SK-N-SH (cell line): ENCODE measurements around the gene LHFPL6. TPM values are rescaled to one million over a fixed set of nuclear protein-coding genes. Genes with fewer than 3 reads are reported as not detected.

Experiments
- CTCF ChIA-PET: fragments of 300-600, 350-600 bp; formaldehyde crosslinking; extraction: SDS; loops from one replicate; lab custom pipeline; 2021; lab: Yijun Ruan, JAX
- POLR2A ChIA-PET: fragments of 350-600 bp; sonication (Branson Sonifier 250); formaldehyde crosslinking; extraction: SDS; loops from one replicate; lab custom pipeline; 2020; ENCODE audit warnings: antibody characterized with exemption, inconsistent platforms; lab: Yijun Ruan, JAX
- DNase-seq: peaks from one replicate; pipeline ENCODE4 v3.0.0; 2012
- H2AFZ ChIP-seq: fragments of 200-600 bp; sonication (generic); 2 replicates; pipeline ENCODE4 v1.8.1; 2016; ENCODE audit warnings: antibody characterized with exemption, mild to moderate bottlenecking, low read depth
- H3F3A ChIP-seq: fragments of 200-600 bp; sonication (generic); replicated peaks from 2 replicates; pipeline ENCODE3; 2016; ENCODE audit warnings: antibody characterized with exemption, mild to moderate bottlenecking; ENCODE audit not compliant: insufficient read depth
- H3K27ac ChIP-seq, 2 experiments: fragments of 200-500 bp in 1 of 2; fragments of 200-600 bp in 1 of 2; sonication (Bioruptor generic) in 1 of 2; sonication (generic), shearing (Covaris generic) in 1 of 2; 2 replicates each; pipeline versions ENCODE4 v1.5.1 to v1.6.1; 2014 to 2016; ENCODE audit warnings: low read depth in 2 of 2, inconsistent platforms in 1 of 2, low read length in 1 of 2, mild to moderate bottlenecking in 1 of 2, mixed read lengths in 1 of 2
- H3K27me3 ChIP-seq: fragments of 200-600 bp; sonication (generic), shearing (Covaris generic); 2 replicates; pipeline ENCODE4 v1.6.1; 2016; ENCODE audit warnings: mixed run types; ENCODE audit not compliant: insufficient read depth
- H3K36me3 ChIP-seq, 2 experiments: fragments of 200-500 bp in 1 of 2; fragments of 200-600 bp in 1 of 2; sonication (Bioruptor generic) in 1 of 2; sonication (generic) in 1 of 2; replicated peaks in 1 of 2; 2 replicates each; pipeline versions ENCODE3 to v1.5.1; 2014 to 2016; ENCODE audit warnings: low read length in 1 of 2, mild to moderate bottlenecking in 1 of 2; ENCODE audit not compliant: insufficient read depth in 2 of 2, control insufficient read depth in 1 of 2
- H3K4me1 ChIP-seq, 2 experiments: fragments of 200-500 bp in 1 of 2; fragments of 200-600 bp in 1 of 2; sonication (Bioruptor generic) in 1 of 2; sonication (generic), shearing (Covaris generic) in 1 of 2; 2 replicates each; pipeline versions ENCODE4 v1.5.1 to v1.6.1; 2014 to 2016; ENCODE audit warnings: low read depth in 1 of 2, low read length in 1 of 2, mixed run types in 1 of 2; ENCODE audit not compliant: insufficient read depth in 2 of 2, control insufficient read depth in 1 of 2
- H3K4me2 ChIP-seq: fragments of 200-600 bp; sonication (generic), shearing (Covaris generic); 2 replicates; pipeline ENCODE4 v1.6.1; 2017; ENCODE audit warnings: mixed run types
- H3K4me3 ChIP-seq, 2 experiments: fragments of 200-500 bp in 1 of 2; fragments of 200-600 bp in 1 of 2; sonication (Bioruptor generic) in 1 of 2; sonication (generic), shearing (Covaris generic) in 1 of 2; 2 replicates each; pipeline versions ENCODE4 v1.5.1 to v1.8.1; 2014 to 2016; ENCODE audit warnings: low read depth in 2 of 2, inconsistent platforms in 1 of 2, low read length in 1 of 2, mild to moderate bottlenecking in 1 of 2, mixed read lengths in 1 of 2, moderate library complexity in 1 of 2
- H3K79me2 ChIP-seq: fragments of 200-600 bp; sonication (generic); 2 replicates; pipeline ENCODE4 v1.8.1; 2017; ENCODE audit warnings: mild to moderate bottlenecking; ENCODE audit not compliant: insufficient read depth
- H3K9ac ChIP-seq: fragments of 200-600 bp; sonication (generic); 2 replicates; pipeline ENCODE4 v1.6.1; 2017; ENCODE audit warnings: mixed run types
- H3K9me2 ChIP-seq: fragments of 200-600 bp; sonication (generic); 2 replicates; pipeline ENCODE4 v1.6.1; 2017; ENCODE audit warnings: mixed run types
- H3K9me3 ChIP-seq: fragments of 200-600 bp; sonication (generic); 2 replicates; pipeline ENCODE4 v1.6.1; 2017; ENCODE audit warnings: mixed run types, mild to moderate bottlenecking, moderate library complexity
- H4K20me1 ChIP-seq: fragments of 200-600 bp; sonication (generic); 2 replicates; pipeline ENCODE4 v1.6.1; 2017; ENCODE audit warnings: mild to moderate bottlenecking, mixed run types; ENCODE audit not compliant: insufficient read depth
- ELF1 ChIP-seq: IDR thresholded peaks from 2 replicates; pipeline ENCODE4 v1.4.0; 2012
- EP300 ChIP-seq, 2 experiments: IDR thresholded peaks; 2 replicates each; pipeline versions ENCODE4 v1.4.0 to v1.6.1; 2012; ENCODE audit warnings: borderline replicate concordance in 1 of 2, low read depth in 1 of 2, low read length in 1 of 2
- GABPA ChIP-seq: IDR thresholded peaks from 2 replicates; pipeline ENCODE4 v1.4.0; 2012; ENCODE audit warnings: low read depth, mild to moderate bottlenecking
- JUND ChIP-seq: IDR thresholded peaks from 2 replicates; pipeline ENCODE4 v1.4.0; 2012
- MEF2A ChIP-seq: IDR thresholded peaks from 2 replicates; pipeline ENCODE4 v1.4.0; 2012; ENCODE audit warnings: low read depth, borderline replicate concordance
- MXI1 ChIP-seq: IDR thresholded peaks from 2 replicates; pipeline ENCODE4 v1.6.1; 2012; ENCODE audit warnings: mild to moderate bottlenecking, low read depth, low read length, improper control_type of control experiment
- NFIC ChIP-seq: IDR thresholded peaks from 2 replicates; pipeline ENCODE4 v1.4.0; 2012; ENCODE audit warnings: borderline replicate concordance
- NRF1 ChIP-seq: IDR thresholded peaks from 2 replicates; pipeline ENCODE4 v1.6.1; 2012; ENCODE audit warnings: low read depth, mild to moderate bottlenecking, low read length
- POLR2AphosphoS5 ChIP-seq: IDR thresholded peaks from 2 replicates; pipeline ENCODE4 v1.6.1; 2012; ENCODE audit warnings: low read depth, low read length
- RCOR1 ChIP-seq: fragments of 150-350 bp; IDR thresholded peaks from 2 replicates; pipeline ENCODE4 v1.6.1; 2017; ENCODE audit warnings: antibody characterized with exemption, low read length
- RXRA ChIP-seq: IDR thresholded peaks from 2 replicates; pipeline ENCODE4 v1.4.0; 2012; ENCODE audit warnings: low read depth, mild to moderate bottlenecking, borderline replicate concordance
- SIN3A ChIP-seq: IDR thresholded peaks from 2 replicates; pipeline ENCODE4 v1.6.1; 2012; ENCODE audit warnings: low read depth, mild to moderate bottlenecking, low read length, moderate library complexity, borderline replicate concordance
- TCF12 ChIP-seq: IDR thresholded peaks from 2 replicates; pipeline ENCODE4 v1.4.0; 2012
- TEAD4 ChIP-seq: IDR thresholded peaks from 2 replicates; pipeline ENCODE4 v1.4.0; 2012; ENCODE audit warnings: mild to moderate bottlenecking, borderline replicate concordance; ENCODE audit not compliant: insufficient read depth
- YY1 ChIP-seq: IDR thresholded peaks from 2 replicates; pipeline ENCODE4 v1.4.0; 2012; ENCODE audit warnings: low read depth, mild to moderate bottlenecking
- WGBS: methylation state at CpG from one replicate; pipeline ENCODE4 v1.1.6; 2017; ENCODE audit warnings: low lambda C conversion rate; 5-methylcytosine and 5-hydroxymethylcytosine counted together
- polyA plus RNA-seq, 3 experiments: library from polyadenylated mRNA; depleted of rRNA; stranded (reverse); fragments of >200 nt; gene quantifications; 2 replicates each; pipeline ENCODE4 v1.2.3, GENCODE V29; 2012
- TF ChIP-seq, protein P1 (sequence below): IDR thresholded peaks from 2 replicates; pipeline ENCODE4 v1.6.1; 2012; ENCODE audit warnings: mild to moderate bottlenecking, low read depth, low read length, moderate library complexity
- TF ChIP-seq, protein P2 (sequence below): fragments of 150-350 bp; IDR thresholded peaks from 2 replicates; pipeline ENCODE4 v1.6.1; 2017; ENCODE audit warnings: antibody characterized with exemption, low read length, low read depth, borderline replicate concordance
- TF ChIP-seq, protein P3 (sequence below): IDR thresholded peaks from 2 replicates; pipeline ENCODE4; 2012
- TF ChIP-seq, protein P4 (sequence below): IDR thresholded peaks from 2 replicates; pipeline ENCODE4 v1.4.0; 2012; ENCODE audit warnings: low read depth, borderline replicate concordance

The LHFPL6 gene
- polyA plus RNA-seq, 1 of the 3 experiments (the other 2 are of a cell fraction) = 22.2 TPM

DNA sequence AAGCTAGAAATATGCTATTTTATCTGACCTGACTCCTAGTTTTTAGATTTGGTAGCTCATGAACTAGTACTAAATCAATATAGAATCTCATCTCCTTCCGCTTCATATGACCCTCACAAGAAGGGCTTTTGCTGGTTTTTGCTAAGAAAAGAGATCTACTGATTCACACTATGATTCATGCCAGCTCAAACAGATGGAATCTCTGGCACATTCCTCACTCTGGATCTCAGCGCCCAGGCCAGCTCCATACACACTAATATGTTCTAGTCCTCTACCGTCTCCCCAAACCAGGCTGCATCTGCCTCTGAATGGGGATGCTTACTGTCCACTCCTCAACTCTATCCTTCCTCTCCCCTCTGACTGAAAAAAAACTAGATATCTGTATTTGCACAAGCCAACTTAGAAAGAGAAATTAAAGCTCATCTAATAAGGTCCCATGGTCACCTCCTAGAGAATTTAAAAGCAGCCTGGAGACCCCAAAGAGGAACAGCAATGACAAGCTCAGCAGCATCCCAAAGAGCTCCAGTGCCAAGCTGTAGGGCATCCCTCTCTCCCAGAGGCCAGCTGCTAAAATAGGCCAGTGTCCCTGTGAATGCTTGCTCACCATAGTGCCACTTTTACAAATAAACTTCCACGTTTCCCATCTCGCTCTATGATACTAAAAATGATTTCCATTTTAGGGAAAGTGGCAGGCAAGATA, 74.9 kb downstream of the LHFPL6 start (continued):
- TF ChIP-seq, protein P1, sequence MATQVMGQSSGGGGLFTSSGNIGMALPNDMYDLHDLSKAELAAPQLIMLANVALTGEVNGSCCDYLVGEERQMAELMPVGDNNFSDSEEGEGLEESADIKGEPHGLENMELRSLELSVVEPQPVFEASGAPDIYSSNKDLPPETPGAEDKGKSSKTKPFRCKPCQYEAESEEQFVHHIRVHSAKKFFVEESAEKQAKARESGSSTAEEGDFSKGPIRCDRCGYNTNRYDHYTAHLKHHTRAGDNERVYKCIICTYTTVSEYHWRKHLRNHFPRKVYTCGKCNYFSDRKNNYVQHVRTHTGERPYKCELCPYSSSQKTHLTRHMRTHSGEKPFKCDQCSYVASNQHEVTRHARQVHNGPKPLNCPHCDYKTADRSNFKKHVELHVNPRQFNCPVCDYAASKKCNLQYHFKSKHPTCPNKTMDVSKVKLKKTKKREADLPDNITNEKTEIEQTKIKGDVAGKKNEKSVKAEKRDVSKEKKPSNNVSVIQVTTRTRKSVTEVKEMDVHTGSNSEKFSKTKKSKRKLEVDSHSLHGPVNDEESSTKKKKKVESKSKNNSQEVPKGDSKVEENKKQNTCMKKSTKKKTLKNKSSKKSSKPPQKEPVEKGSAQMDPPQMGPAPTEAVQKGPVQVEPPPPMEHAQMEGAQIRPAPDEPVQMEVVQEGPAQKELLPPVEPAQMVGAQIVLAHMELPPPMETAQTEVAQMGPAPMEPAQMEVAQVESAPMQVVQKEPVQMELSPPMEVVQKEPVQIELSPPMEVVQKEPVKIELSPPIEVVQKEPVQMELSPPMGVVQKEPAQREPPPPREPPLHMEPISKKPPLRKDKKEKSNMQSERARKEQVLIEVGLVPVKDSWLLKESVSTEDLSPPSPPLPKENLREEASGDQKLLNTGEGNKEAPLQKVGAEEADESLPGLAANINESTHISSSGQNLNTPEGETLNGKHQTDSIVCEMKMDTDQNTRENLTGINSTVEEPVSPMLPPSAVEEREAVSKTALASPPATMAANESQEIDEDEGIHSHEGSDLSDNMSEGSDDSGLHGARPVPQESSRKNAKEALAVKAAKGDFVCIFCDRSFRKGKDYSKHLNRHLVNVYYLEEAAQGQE = no peak
- TF ChIP-seq RXRA (peak; percentile 50; the same call in 1 of the 2 replicates), TCF12 (peak; percentile 83), JUND (peak; percentile 96), NFIC (peak; percentile 65), GABPA (no peak), MEF2A (no peak), EP300 (IDR thresholded peaks at IDR 0.05; ENCODE audit: borderline replicate concordance in 1 of 2, low read depth in 1 of 2, low read length in 1 of 2) (peak in 1 of 2 experiments; percentile 74; a peak in 1 of 4 replicates)
- TF ChIP-seq, protein P2, sequence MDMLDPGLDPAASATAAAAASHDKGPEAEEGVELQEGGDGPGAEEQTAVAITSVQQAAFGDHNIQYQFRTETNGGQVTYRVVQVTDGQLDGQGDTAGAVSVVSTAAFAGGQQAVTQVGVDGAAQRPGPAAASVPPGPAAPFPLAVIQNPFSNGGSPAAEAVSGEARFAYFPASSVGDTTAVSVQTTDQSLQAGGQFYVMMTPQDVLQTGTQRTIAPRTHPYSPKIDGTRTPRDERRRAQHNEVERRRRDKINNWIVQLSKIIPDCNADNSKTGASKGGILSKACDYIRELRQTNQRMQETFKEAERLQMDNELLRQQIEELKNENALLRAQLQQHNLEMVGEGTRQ = no peak

DNA sequence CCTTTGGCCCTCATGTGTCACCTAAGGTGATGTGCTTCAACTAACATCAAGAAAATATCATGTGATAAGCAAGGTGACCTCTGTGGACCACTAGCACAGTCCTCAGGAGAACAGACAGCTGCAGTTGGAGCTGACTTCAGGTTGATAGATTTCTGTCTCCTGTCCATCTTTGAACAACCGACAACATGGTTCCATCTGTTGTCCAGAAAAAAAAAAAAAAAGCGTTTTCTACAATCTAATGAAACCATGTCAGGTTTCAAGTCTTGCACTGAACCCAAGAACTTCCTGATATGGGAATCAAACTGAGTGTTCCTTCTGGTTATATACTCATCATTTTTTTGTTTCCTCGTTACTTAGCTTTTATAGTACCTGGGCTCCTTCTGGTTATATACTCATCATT, 75.7 kb downstream of the LHFPL6 start:
- Histone ChIP-seq H3K4me3 (no peak overlapping the region; a peak in 1 of 4 replicates), H3K27ac (peak overlapping the region; percentile 58 to 89; a peak in 3 of 4 replicates), H3K27me3 (no peaks in the 10 kb centered on the region), H2AFZ (0 out of 2 replicates have a peak overlapping the region, but pooled peaks have one; percentile 38), H3K4me2 (peak overlapping the region; percentile 69; the same call in 1 of the 2 replicates), H3K4me1 (peaks cover 0 to 38% of the 10 kb centered on the region in 2 experiments; a peak in 1 of 4 replicates), H4K20me1 (no peaks in the 10 kb centered on the region), H3F3A (peaks cover 17% of the 10 kb centered on the region), H3K9me3 (no peaks in the 10 kb centered on the region), H3K9ac (peak overlapping the region; percentile 5; the same call in 1 of the 2 replicates), H3K9me2 (no peaks in the 10 kb centered on the region), H3K36me3 (no peaks in the 10 kb centered on the region), H3K79me2 (no peaks in the 10 kb centered on the region)
- no peak for DNase-seq
- ChIA-PET CTCF (interaction anchor here (0.6 to 1.4 kb wide), 4 partner anchors 9 to 254 kb away, joined by 3 to 4 read pairs (median 3); no protein-coding TSS in a partner anchor), POLR2A (no interaction called here)
- TF ChIP-seq, protein P3, sequence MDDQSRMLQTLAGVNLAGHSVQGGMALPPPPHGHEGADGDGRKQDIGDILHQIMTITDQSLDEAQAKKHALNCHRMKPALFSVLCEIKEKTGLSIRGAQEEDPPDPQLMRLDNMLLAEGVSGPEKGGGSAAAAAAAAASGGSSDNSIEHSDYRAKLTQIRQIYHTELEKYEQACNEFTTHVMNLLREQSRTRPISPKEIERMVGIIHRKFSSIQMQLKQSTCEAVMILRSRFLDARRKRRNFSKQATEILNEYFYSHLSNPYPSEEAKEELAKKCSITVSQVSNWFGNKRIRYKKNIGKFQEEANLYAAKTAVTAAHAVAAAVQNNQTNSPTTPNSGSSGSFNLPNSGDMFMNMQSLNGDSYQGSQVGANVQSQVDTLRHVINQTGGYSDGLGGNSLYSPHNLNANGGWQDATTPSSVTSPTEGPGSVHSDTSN = no peak
- TF ChIP-seq YY1 (no peak), SIN3A (no peak), RCOR1 (no peak), TEAD4 (no peak), ELF1 (no peak), POLR2AphosphoS5 (no peak), NRF1 (no peak), MXI1 (no peak)
- TF ChIP-seq, protein P4, sequence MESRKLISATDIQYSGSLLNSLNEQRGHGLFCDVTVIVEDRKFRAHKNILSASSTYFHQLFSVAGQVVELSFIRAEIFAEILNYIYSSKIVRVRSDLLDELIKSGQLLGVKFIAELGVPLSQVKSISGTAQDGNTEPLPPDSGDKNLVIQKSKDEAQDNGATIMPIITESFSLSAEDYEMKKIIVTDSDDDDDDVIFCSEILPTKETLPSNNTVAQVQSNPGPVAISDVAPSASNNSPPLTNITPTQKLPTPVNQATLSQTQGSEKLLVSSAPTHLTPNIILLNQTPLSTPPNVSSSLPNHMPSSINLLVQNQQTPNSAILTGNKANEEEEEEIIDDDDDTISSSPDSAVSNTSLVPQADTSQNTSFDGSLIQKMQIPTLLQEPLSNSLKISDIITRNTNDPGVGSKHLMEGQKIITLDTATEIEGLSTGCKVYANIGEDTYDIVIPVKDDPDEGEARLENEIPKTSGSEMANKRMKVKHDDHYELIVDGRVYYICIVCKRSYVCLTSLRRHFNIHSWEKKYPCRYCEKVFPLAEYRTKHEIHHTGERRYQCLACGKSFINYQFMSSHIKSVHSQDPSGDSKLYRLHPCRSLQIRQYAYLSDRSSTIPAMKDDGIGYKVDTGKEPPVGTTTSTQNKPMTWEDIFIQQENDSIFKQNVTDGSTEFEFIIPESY = no peak
- WGBS = 94% methylated on average over 3 of the region's 3 CpGs
